SK-N-MC (cell line): ENCODE data around the gene HBB.

ENCODE experiments used
- EZH2 ChIP-seq: fragments of 200-600 bp; sonication (generic); IDR thresholded peaks from one replicate; pipeline ENCODE4 v1.6.1; 2017; ENCODE audit warnings: antibody characterized with exemption
- POLR2AphosphoS5 ChIP-seq: IDR thresholded peaks from 2 replicates; pipeline ENCODE4 v1.6.1; 2012; ENCODE audit warnings: mild to moderate bottlenecking, low read depth, low read length, borderline replicate concordance

DNA sequence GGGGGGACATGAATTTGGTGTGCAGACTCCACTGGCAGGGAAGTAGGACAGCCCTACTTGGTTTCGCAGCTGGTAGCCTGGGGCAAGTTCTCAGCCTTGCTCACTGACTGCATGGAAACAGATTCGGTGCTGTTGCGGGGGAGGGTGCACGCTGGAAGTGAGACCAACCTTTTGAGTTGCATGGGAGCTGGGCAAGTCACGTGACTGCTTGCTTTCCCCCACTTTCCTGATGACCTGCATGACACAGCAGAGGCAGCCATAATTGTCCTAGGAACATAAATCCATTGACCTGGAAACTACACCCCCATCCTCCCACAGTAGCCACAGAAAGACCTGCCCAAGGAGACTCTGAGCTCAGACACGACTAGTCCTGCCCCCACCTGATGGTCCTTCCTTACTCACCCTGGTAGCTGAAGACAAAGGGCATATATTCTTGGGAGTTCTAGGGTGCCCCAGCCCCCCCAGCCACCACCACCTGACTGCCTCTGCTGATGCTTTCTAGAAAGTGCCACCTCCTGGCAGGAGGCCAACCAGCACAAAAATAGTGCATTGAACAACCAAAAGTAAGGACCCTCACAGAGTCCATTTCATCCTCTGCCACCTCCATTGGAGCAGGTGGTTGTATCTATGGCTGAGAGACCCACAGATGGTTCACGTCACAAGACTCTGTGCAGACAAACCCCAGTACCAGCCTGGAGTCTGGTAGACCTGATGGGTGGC, 31.8 kb upstream of the HBB start:
- no peak for TF ChIP-seq POLR2AphosphoS5
- no peak for TF ChIP-seq EZH2
